ENCODE results near the gene CERS6.

Gene CERS6

GRCh38 chr2:168773719-168774521, 317.8 kb downstream of the CERS6 start:
- no peak overlapping the region for H3K4me3 ChIP-seq (ENCODE audit: low read depth, low read length)
- TF ChIP-seq CTCF (IDR thresholded peaks at IDR 0.05; ENCODE audit: low read depth, low read length), result peak; percentile 88
- DNase-seq (ENCODE audit: low read depth, low spot score), result peak; percentile 73
- in situ Hi-C loops (cut with HindIII; ENCODE audit: low sequenced_read_pairs), result no loop called here

- DNase-seq (ENCODE audit: low read depth, low spot score), result no peak
- in situ Hi-C loops (cut with HindIII; ENCODE audit: low sequenced_read_pairs), result no loop called here
- TF ChIP-seq CTCF (IDR thresholded peaks at IDR 0.05; ENCODE audit: low read depth, low read length), result no peak
Observed at GRCh38 chr2:168775837-168776236, 319.8 kb downstream of the CERS6 start.

GRCh38 chr2:168780669-168781071, 324.6 kb downstream of the CERS6 start:
- in situ Hi-C loops (cut with HindIII; ENCODE audit: low sequenced_read_pairs), result no loop called here
- no peak overlapping the region for H3K4me3 ChIP-seq (ENCODE audit: low read depth, low read length)
- no peak for TF ChIP-seq CTCF (IDR thresholded peaks at IDR 0.05; ENCODE audit: low read depth, low read length)
- no peak for DNase-seq (ENCODE audit: low read depth, low spot score)

More at GRCh38 chr2:168775837-168776236, 319.8 kb downstream of the CERS6 start:
- H3K4me3 ChIP-seq (ENCODE audit: low read depth, low read length), result no peak overlapping the region

- TF ChIP-seq CTCF (IDR thresholded peaks at IDR 0.05; ENCODE audit: low read depth, low read length), result no peak
- H3K4me3 ChIP-seq (ENCODE audit: low read depth, low read length), result no peak overlapping the region
- no peak for DNase-seq (ENCODE audit: low read depth, low spot score)
- in situ Hi-C loops (cut with HindIII; ENCODE audit: low sequenced_read_pairs), result no loop called here
Observed at GRCh38 chr2:168781191-168781817, 325.2 kb downstream of the CERS6 start.

GRCh38 chr2:168782271-168782670, 326.2 kb downstream of the CERS6 start:
- TF ChIP-seq CTCF (IDR thresholded peaks at IDR 0.05; ENCODE audit: low read depth, low read length), result no peak
- in situ Hi-C loops (cut with HindIII; ENCODE audit: low sequenced_read_pairs), result no loop called here

GRCh38 chr2:168784993-168785392, 328.9 kb downstream of the CERS6 start:
- DNase-seq (ENCODE audit: low read depth, low spot score), result no peak
- in situ Hi-C loops (cut with HindIII; ENCODE audit: low sequenced_read_pairs), result no loop called here
- TF ChIP-seq CTCF (IDR thresholded peaks at IDR 0.05; ENCODE audit: low read depth, low read length), result no peak

More at GRCh38 chr2:168782271-168782670, 326.2 kb downstream of the CERS6 start:
- no peak overlapping the region for H3K4me3 ChIP-seq (ENCODE audit: low read depth, low read length)
- DNase-seq (ENCODE audit: low read depth, low spot score), result no peak

More at GRCh38 chr2:168784993-168785392, 328.9 kb downstream of the CERS6 start:
- no peak overlapping the region for H3K4me3 ChIP-seq (ENCODE audit: low read depth, low read length)
